Adrenal gland (tissue), 19 donors: ENCODE measurements around the gene UBXN6. TPM values are rescaled to one million over a fixed set of nuclear protein-coding genes. Genes with fewer than 3 reads are reported as not detected.

Experiments
- DNase-seq, 7 donors: peaks; one replicate each; pipeline ENCODE4 v3.0.0-alpha.2; 2019 to 2020
- H3K27ac ChIP-seq, 5 donors: fragments of 200-600 bp; sonication (generic) in 4 of 5; 1 replicate in 3 of 5; 2 replicates in 2 of 5; pipeline versions ENCODE4 v1.5.1 to v1.8.0; 2016 to 2020; ENCODE audit warnings: mild to moderate bottlenecking in 1 of 5
- H3K27me3 ChIP-seq: fragments of 200-600 bp; 2 replicates; pipeline ENCODE4 v1.8.0; 2021
- H3K36me3 ChIP-seq, 2 donors: fragments of 200-600 bp; replicated peaks in 1 of 2; 1 replicate in 1 of 2; 2 replicates in 1 of 2; pipeline versions ENCODE4 v1.5.1 to v1.8.0; 2018 to 2022
- H3K4me1 ChIP-seq, 2 donors: fragments of 200-600 bp; replicated peaks in 1 of 2; 1 replicate in 1 of 2; 2 replicates in 1 of 2; pipeline versions ENCODE4 v1.5.1 to v1.8.0; 2018 to 2021
- H3K4me3 ChIP-seq, 4 donors: fragments of 200-600 bp; sonication (generic) in 3 of 4; one replicate each; pipeline ENCODE4 v1.5.1; 2016 to 2018
- H3K9me3 ChIP-seq, 3 donors: fragments of 200-600 bp; sonication (generic) in 1 of 3; replicated peaks in 1 of 3; 1 replicate in 2 of 3; 2 replicates in 1 of 3; pipeline versions ENCODE4 v1.5.1 to v1.8.0; 2016 to 2021
- POLR2A ChIP-seq, 2 donors: fragments of 450-650 bp; IDR thresholded peaks; one replicate each; pipeline ENCODE4 v1.6.1; 2017; ENCODE audit warnings: antibody characterized with exemption in 2 of 2, mild to moderate bottlenecking in 2 of 2, moderate library complexity in 1 of 2
- WGBS, 4 donors: extraction: QIAGEN DNeasy Blood & Tissue Kit in 2 of 4; methylation state at CpG; one replicate each; pipeline versions ENCODE4 v1.1.5 to v1.1.7; 2013 to 2017; 5-methylcytosine and 5-hydroxymethylcytosine counted together
- intact Hi-C, 2 donors: fragments of 100-400 bp; cut with DNase I; formaldehyde crosslinking; loops; one replicate each; pipeline versions ENCODE4 v1.14.1 to v1.15.0; 2022 to 2023
- long read RNA-seq, 10 donors: library from polyadenylated mRNA in 3 of 10; unstranded in 2 of 10; stranded (forward) in 1 of 10; transcript quantifications; one replicate each; pipeline ENCODE4 v2.0.0 and lab custom pipeline, GENCODE V29; 2021 to 2026
- polyA plus RNA-seq, 3 donors: library from polyadenylated mRNA; stranded (reverse); fragments of 200-250 nt in 2 of 3; fragments of 350-450 nt in 1 of 3; fragmentation: Illumina TruSeq in 1 of 3; extraction: RNeasy Lipid Tissue Mini Kit (QIAGEN cat#74804) in 1 of 3; gene quantifications; one replicate each; pipeline ENCODE4 v1.2.3, GENCODE V29; 2013 to 2014
- total RNA-seq, 9 donors: library from RNA; depleted of rRNA in 4 of 9; stranded (reverse); fragments of >200 nt in 4 of 9; fragments of 120-200 nt in 1 of 9; fragmentation: NEBNext Ultra II Directional in 1 of 9; extraction: Animal tissue kit (Norgen Biotek cat#: 25700) in 1 of 9; gene quantifications; one replicate each; pipeline versions ENCODE4 v1.1.0 to v1.2.4, GENCODE V29; 2013 to 2023
- TF ChIP-seq, protein P1 (sequence below), 6 experiments: fragments of 450-650 bp in 4 of 6; fragments of 200-600 bp in 2 of 6; sonication (generic) in 1 of 6; IDR thresholded peaks; 1 replicate in 5 of 6; 2 replicates in 1 of 6; pipeline versions ENCODE4 v1.5.1 to v1.8.0; 2016 to 2021; ENCODE audit warnings: antibody characterized with exemption in 6 of 6, mild to moderate bottlenecking in 2 of 6, moderate library complexity in 1 of 6
- donor health status: healthy with polysubstance abuse.
- donor health status: Bipolar disorder and iron deficiency.
- donor health status: DM: yes; HTN: yes; CAD: no.
- donor health status: DM: no; HTN: no; CAD: no.
- donor health status: DM: no; HTN: no; CAD: no.
- donor health status: DM: yes; HTN: yes; CAD: no.

The UBXN6 gene
- 100 to 1,000 TPM; 113 to 317 (median 268) TPM for total RNA-seq
- 100 to 1,000 TPM in 2 of 3 donors, 10 to 100 TPM in 1; 53.9 to 257 (median 250) TPM for polyA plus RNA-seq
- long read RNA-seq, donor 1, full-length matches to known transcripts, result 63 of 98 reads
- long read RNA-seq, donor 1, partial matches to known transcripts, result 35 of 98 reads
- long read RNA-seq, donor 1, other reads (novel, unspliced or antisense), result 0 of 98 reads
- long read RNA-seq, donor 2, full-length matches to known transcripts, result 38 of 63 reads
- long read RNA-seq, donor 2, partial matches to known transcripts, result 25 of 63 reads
- long read RNA-seq, donor 2, other reads (novel, unspliced or antisense), result 0 of 63 reads
- long read RNA-seq, donor 3, full-length matches to known transcripts, result 25 of 36 reads
- long read RNA-seq, donor 3, partial matches to known transcripts, result 11 of 36 reads
- long read RNA-seq, donor 3, other reads (novel, unspliced or antisense), result 0 of 36 reads
- long read RNA-seq, donor 4, full-length matches to known transcripts, result 16 of 165 reads
- long read RNA-seq, donor 4, partial matches to known transcripts, result 105 of 165 reads
- long read RNA-seq, donor 4, other reads (novel, unspliced or antisense), result 44 of 165 reads
- long read RNA-seq, donor 5, full-length matches to known transcripts, result 41 of 189 reads
- long read RNA-seq, donor 5, partial matches to known transcripts, result 82 of 189 reads
- long read RNA-seq, donor 5, other reads (novel, unspliced or antisense), result 66 of 189 reads
- long read RNA-seq, donor 6, full-length matches to known transcripts, result 8 of 55 reads
- long read RNA-seq, donor 6, partial matches to known transcripts, result 36 of 55 reads
- long read RNA-seq, donor 6, other reads (novel, unspliced or antisense), result 11 of 55 reads
- long read RNA-seq, donor 7, full-length matches to known transcripts, result 46 of 72 reads
- long read RNA-seq, donor 7, partial matches to known transcripts, result 26 of 72 reads
- long read RNA-seq, donor 7, other reads (novel, unspliced or antisense), result 0 of 72 reads
- long read RNA-seq, donor 8, full-length matches to known transcripts, result 92 of 145 reads
- long read RNA-seq, donor 8, partial matches to known transcripts, result 53 of 145 reads
- long read RNA-seq, donor 8, other reads (novel, unspliced or antisense), result 0 of 145 reads
- long read RNA-seq, donor 9, full-length matches to known transcripts, result 38 of 59 reads
- long read RNA-seq, donor 9, partial matches to known transcripts, result 21 of 59 reads
- long read RNA-seq, donor 9, other reads (novel, unspliced or antisense), result 0 of 59 reads
- long read RNA-seq, donor 10, full-length matches to known transcripts, result 33 of 40 reads
- long read RNA-seq, donor 10, partial matches to known transcripts, result 7 of 40 reads
- long read RNA-seq, donor 10, other reads (novel, unspliced or antisense), result 0 of 40 reads

DNA sequence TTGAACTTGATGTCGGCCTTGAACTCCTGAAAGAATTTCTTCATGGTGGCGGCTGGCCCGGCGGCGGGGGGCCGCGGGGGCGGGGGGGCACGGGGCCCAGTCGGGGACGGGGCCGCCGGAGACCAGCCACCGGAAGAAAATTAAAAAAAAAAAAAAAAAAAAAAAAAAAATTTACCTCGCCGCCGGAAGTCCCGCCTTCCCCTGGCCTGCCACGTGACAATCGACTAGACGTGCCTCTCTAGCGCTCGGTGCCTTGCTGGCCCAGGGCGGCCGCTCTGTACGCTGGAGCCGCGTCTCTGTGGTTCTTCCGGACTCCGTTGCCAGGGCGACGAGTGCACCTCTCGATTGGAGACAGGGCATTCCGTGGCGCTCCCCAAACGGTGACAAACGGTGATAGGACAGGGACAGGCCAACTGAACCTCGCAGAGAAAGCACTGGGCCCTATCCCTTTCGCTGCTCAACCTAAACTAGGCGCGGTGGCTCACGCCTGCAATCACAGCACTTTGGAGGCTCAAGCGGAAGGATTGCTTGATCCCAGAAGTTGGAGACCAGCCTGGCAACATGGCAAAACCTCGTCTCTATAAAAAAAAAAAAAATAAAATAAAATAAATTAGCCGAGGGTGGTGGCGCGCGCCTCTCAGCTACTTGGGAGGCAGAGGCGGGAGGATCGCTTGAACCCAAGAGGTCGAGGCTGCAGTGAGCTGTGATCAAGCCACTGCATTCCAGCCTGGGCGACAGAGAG lies at the start of gene UBXN6:
UBXN6 (minus strand) TSS at position 141 of the 742 bp plus-strand sequence; CDS start at position 44, 97 bp downstream.
- Histone ChIP-seq H3K4me1 (peaks cover 33 to 40% of the 10 kb centered on the region in 2 donors), H3K36me3 (peaks cover 0 to 8% of the 10 kb centered on the region in 2 donors), H3K4me3 (peak within 1 kb of the TSS in 3 of 4 donors; percentile 37 to 95 (median 80)), H3K9me3 (no peaks in the 10 kb centered on the region), H3K27ac (peak within 1 kb of the TSS; percentile 77 to 95 (median 88)), H3K27me3 (no peaks in the 10 kb centered on the region)
- TF ChIP-seq POLR2A (IDR thresholded peaks at IDR 0.05), result peak in 1 of 2 donors; percentile 58
- TF ChIP-seq, protein P1, sequence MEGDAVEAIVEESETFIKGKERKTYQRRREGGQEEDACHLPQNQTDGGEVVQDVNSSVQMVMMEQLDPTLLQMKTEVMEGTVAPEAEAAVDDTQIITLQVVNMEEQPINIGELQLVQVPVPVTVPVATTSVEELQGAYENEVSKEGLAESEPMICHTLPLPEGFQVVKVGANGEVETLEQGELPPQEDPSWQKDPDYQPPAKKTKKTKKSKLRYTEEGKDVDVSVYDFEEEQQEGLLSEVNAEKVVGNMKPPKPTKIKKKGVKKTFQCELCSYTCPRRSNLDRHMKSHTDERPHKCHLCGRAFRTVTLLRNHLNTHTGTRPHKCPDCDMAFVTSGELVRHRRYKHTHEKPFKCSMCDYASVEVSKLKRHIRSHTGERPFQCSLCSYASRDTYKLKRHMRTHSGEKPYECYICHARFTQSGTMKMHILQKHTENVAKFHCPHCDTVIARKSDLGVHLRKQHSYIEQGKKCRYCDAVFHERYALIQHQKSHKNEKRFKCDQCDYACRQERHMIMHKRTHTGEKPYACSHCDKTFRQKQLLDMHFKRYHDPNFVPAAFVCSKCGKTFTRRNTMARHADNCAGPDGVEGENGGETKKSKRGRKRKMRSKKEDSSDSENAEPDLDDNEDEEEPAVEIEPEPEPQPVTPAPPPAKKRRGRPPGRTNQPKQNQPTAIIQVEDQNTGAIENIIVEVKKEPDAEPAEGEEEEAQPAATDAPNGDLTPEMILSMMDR (IDR thresholded peaks at IDR 0.05), result peak in 1 of 6 experiments; percentile 35
- peak; percentile 97 to 100 (median 99) for DNase-seq
- intact Hi-C loops, result loop anchor here in 1 of 2 donors (10.0 kb wide), 1 partner anchor 53 kb away; the partner anchor contains the start of genes CHAF1A and SH3GL1
- WGBS, 4 donors, result 9 to 19% (median 10%) methylated on average over 30 to 52 of the region's 52 CpGs

DNA sequence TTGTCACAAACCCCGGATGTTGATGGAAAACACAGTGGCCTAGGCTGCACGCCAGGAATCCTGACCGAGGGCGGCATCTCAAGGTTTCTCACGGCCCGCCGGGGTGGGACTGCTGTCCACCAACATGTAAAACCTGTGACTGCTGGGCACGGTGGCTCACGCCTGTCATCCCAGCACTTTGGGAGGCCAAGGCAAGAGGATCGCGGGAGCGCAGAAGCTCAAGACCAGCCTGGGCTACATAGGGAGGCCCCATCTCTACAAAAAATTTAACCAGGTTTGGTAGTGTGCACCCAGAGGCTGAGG lies 49.5 kb upstream of the UBXN6 start:
- H3K36me3 ChIP-seq, result peaks cover 0 to 8% of the 10 kb centered on the region in 2 donors
- WGBS, 4 donors, result 49 to 56% (median 51%) methylated on average over 5 to 12 of the region's 12 CpGs
- TF ChIP-seq, protein P1 (IDR thresholded peaks at IDR 0.05), result no peak
- TF ChIP-seq POLR2A (IDR thresholded peaks at IDR 0.05), result no peak

GRCh38 chr19:4506449-4507149 lies 49.0 kb upstream of the UBXN6 start:
- WGBS, 4 donors, result 62 to 75% (median 70%) methylated on average over 12 to 17 of the region's 17 CpGs
- intact Hi-C loops, result no loop called here
- no peak overlapping the region for H3K4me3 ChIP-seq
- no peak overlapping the region for H3K27ac ChIP-seq
- H3K9me3 ChIP-seq, result no peaks in the 10 kb centered on the region
- H3K36me3 ChIP-seq, result peaks cover 0 to 13% of the 10 kb centered on the region in 2 donors
- no peaks in the 10 kb centered on the region for H3K27me3 ChIP-seq
- TF ChIP-seq, protein P1 (IDR thresholded peaks at IDR 0.05), result no peak
- no peak for TF ChIP-seq POLR2A (IDR thresholded peaks at IDR 0.05)
- no peak for DNase-seq
- peaks cover 0 to 8% of the 10 kb centered on the region in 2 donors for H3K4me1 ChIP-seq

More for the DNA sequence above, 49.5 kb upstream of the UBXN6 start:
- DNase-seq, result peak in 5 of 7 donors; percentile 39 to 61 (median 56)
- no peaks in the 10 kb centered on the region for H3K9me3 ChIP-seq
- H3K27ac ChIP-seq, result no peak overlapping the region
- H3K4me1 ChIP-seq, result peaks cover 0 to 8% of the 10 kb centered on the region in 2 donors
- intact Hi-C loops, result no loop called here
- H3K27me3 ChIP-seq, result no peaks in the 10 kb centered on the region
- no peak overlapping the region for H3K4me3 ChIP-seq
